ENCODE measurements around the gene BRIX1.

DNA sequence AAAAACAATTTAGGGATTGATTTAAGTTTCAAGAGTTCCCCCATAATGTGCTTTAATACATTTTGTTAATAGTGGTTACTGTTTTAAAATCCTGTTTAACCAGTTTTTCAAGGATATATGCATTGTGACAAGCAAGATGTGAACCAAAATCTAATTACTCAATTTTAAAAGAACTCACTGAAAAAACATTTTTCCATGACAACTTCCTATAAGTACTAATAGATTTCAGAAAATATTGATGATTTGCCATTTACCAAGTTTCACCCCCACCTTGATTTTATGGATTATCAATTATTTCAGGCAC lies 8.9 kb downstream of the BRIX1 start:
- TF ChIP-seq, protein P1, sequence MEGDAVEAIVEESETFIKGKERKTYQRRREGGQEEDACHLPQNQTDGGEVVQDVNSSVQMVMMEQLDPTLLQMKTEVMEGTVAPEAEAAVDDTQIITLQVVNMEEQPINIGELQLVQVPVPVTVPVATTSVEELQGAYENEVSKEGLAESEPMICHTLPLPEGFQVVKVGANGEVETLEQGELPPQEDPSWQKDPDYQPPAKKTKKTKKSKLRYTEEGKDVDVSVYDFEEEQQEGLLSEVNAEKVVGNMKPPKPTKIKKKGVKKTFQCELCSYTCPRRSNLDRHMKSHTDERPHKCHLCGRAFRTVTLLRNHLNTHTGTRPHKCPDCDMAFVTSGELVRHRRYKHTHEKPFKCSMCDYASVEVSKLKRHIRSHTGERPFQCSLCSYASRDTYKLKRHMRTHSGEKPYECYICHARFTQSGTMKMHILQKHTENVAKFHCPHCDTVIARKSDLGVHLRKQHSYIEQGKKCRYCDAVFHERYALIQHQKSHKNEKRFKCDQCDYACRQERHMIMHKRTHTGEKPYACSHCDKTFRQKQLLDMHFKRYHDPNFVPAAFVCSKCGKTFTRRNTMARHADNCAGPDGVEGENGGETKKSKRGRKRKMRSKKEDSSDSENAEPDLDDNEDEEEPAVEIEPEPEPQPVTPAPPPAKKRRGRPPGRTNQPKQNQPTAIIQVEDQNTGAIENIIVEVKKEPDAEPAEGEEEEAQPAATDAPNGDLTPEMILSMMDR (IDR thresholded peaks at IDR 0.05), result no peak
- no peak for TF ChIP-seq POLR2A (IDR thresholded peaks at IDR 0.05)

Data from lower leg skin (tissue), 3 donors.